DOHH2 (cell line): ENCODE measurements around the gene CMSS1.

Experiments used
- H3F3A ChIP-seq: fragments of 200-600 bp; sonication (generic), shearing (Covaris generic); 2 replicates; pipeline ENCODE4 v1.6.0; 2016; ENCODE audit warnings: antibody characterized with exemption, mild to moderate bottlenecking; ENCODE audit not compliant: control insufficient read depth, insufficient read depth
- H3K27ac ChIP-seq: fragments of 200-600 bp; sonication (generic); 2 replicates; pipeline ENCODE4 v1.5.1; 2014; ENCODE audit warnings: low read depth, mild to moderate bottlenecking, low read length, moderate library complexity
- H3K27me3 ChIP-seq: fragments of 200-600 bp; sonication (generic); 2 replicates; pipeline ENCODE4 v1.6.1; 2014; ENCODE audit warnings: mild to moderate bottlenecking, low read length, mixed read lengths; ENCODE audit not compliant: control insufficient read depth
- H3K36me3 ChIP-seq: fragments of 200-600 bp; sonication (generic); 2 replicates; pipeline ENCODE4 v1.6.1; 2014; ENCODE audit warnings: mild to moderate bottlenecking, low read length, moderate library complexity, mixed read lengths; ENCODE audit not compliant: control insufficient read depth
- H3K4me1 ChIP-seq: fragments of 200-600 bp; sonication (generic); 2 replicates; pipeline ENCODE4 v1.6.1; 2014; ENCODE audit warnings: mild to moderate bottlenecking, low read length, mixed read lengths; ENCODE audit not compliant: control insufficient read depth
- H3K4me2 ChIP-seq: fragments of 200-600 bp; sonication (generic); 2 replicates; pipeline ENCODE4 v1.6.0; 2014; ENCODE audit warnings: mild to moderate bottlenecking, low read length, moderate library complexity
- H3K4me3 ChIP-seq: fragments of 200-600 bp; sonication (generic); 2 replicates; pipeline ENCODE4 v1.5.1; 2014; ENCODE audit warnings: mild to moderate bottlenecking, low read length, mixed read lengths
- H3K79me2 ChIP-seq: fragments of 200-600 bp; sonication (generic); 2 replicates; pipeline ENCODE4 v1.6.1; 2014; ENCODE audit warnings: mild to moderate bottlenecking, low read length, mixed read lengths; ENCODE audit not compliant: control insufficient read depth
- H3K9me2 ChIP-seq: fragments of 200-600 bp; sonication (generic); replicated peaks from 2 replicates; pipeline ENCODE4 v1.6.1; 2014; ENCODE audit warnings: mild to moderate bottlenecking, low read length, mixed read lengths; ENCODE audit not compliant: control insufficient read depth
- H3K9me3 ChIP-seq: fragments of 200-600 bp; sonication (generic); 2 replicates; pipeline ENCODE4 v1.6.1; 2014; ENCODE audit warnings: antibody characterized with exemption, low read length, mixed read lengths; ENCODE audit not compliant: control insufficient read depth, insufficient read depth
- H4K20me1 ChIP-seq: fragments of 200-600 bp; sonication (generic); 2 replicates; pipeline ENCODE4 v1.6.0; 2014; ENCODE audit warnings: low read depth, mild to moderate bottlenecking, antibody characterized with exemption, low read length, moderate library complexity; ENCODE audit not compliant: control insufficient read depth, insufficient read depth
- EZH2phosphoT487 ChIP-seq: fragments of 200-600 bp; sonication (generic); IDR thresholded peaks from 2 replicates; pipeline ENCODE4 v1.6.1; 2017; ENCODE audit warnings: borderline replicate concordance, mild to moderate bottlenecking, antibody characterized with exemption, low read length, moderate library complexity, mixed read lengths
- TF ChIP-seq, protein P1 (sequence below): fragments of 200-600 bp; sonication (generic); IDR thresholded peaks from one replicate; pipeline ENCODE4 v1.5.1; 2014; ENCODE audit warnings: antibody characterized with exemption, mild to moderate bottlenecking, low read depth, low read length; ENCODE audit not compliant: poor library complexity, severe bottlenecking

The CMSS1 gene

DNA sequence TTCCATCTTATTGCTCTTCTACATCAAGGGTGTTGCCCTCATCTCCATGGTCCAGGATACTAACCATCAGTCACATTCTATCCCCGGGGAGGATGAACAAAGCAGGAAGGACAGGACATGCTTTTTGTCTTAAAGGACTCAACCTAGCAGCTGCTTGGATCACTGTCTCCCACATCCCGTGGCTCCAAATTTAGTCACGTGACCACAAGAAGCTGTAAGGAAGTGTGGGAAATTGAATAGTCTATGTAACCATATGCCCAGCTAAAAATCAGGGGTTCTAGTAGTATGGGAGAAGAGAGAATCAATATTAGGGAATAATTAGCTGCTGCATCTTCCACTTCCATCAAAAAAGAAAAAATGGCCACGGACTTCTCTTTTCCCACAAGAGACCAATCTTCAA lies 18.2 kb upstream of the CMSS1 start:
- Histone ChIP-seq H3F3A (no peaks in the 10 kb centered on the region), H3K4me1 (no peaks in the 10 kb centered on the region), H3K79me2 (no peaks in the 10 kb centered on the region), H4K20me1 (no peaks in the 10 kb centered on the region), H3K4me2 (no peak overlapping the region), H3K27ac (no peak overlapping the region), H3K9me2 (no peaks in the 10 kb centered on the region), H3K9me3 (peaks cover 5% of the 10 kb centered on the region; the same call in 1 of the 2 replicates), H3K36me3 (no peaks in the 10 kb centered on the region), H3K4me3 (no peak overlapping the region), H3K27me3 (no peaks in the 10 kb centered on the region)
- TF ChIP-seq EZH2phosphoT487 = no peak
- TF ChIP-seq, protein P1, sequence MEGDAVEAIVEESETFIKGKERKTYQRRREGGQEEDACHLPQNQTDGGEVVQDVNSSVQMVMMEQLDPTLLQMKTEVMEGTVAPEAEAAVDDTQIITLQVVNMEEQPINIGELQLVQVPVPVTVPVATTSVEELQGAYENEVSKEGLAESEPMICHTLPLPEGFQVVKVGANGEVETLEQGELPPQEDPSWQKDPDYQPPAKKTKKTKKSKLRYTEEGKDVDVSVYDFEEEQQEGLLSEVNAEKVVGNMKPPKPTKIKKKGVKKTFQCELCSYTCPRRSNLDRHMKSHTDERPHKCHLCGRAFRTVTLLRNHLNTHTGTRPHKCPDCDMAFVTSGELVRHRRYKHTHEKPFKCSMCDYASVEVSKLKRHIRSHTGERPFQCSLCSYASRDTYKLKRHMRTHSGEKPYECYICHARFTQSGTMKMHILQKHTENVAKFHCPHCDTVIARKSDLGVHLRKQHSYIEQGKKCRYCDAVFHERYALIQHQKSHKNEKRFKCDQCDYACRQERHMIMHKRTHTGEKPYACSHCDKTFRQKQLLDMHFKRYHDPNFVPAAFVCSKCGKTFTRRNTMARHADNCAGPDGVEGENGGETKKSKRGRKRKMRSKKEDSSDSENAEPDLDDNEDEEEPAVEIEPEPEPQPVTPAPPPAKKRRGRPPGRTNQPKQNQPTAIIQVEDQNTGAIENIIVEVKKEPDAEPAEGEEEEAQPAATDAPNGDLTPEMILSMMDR = no peak

DNA sequence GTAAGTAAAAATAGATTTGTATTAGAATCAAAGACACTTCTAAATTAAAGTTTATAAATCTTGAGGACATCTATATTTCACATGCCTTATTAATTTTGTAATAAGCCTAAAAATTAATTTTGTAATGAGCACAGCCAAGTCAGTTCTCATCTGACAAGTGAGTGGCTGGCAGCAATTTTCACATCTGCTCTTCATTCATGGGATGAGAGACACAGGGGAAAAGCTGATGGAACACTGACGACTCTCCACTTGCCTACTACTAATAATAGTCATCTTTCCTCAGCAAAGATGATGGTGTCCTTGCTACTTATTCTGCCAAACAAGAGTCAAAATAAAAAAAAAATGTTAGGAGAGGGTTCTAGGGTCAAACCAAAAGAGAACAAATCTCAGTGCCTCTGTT lies 14.4 kb upstream of the CMSS1 start:
- TF ChIP-seq, protein P1 = no peak
- TF ChIP-seq EZH2phosphoT487 = no peak
- H3K4me2 ChIP-seq = no peak overlapping the region
- H3K36me3 ChIP-seq = peaks cover 3% of the 10 kb centered on the region; the same call in 1 of the 2 replicates

DNA sequence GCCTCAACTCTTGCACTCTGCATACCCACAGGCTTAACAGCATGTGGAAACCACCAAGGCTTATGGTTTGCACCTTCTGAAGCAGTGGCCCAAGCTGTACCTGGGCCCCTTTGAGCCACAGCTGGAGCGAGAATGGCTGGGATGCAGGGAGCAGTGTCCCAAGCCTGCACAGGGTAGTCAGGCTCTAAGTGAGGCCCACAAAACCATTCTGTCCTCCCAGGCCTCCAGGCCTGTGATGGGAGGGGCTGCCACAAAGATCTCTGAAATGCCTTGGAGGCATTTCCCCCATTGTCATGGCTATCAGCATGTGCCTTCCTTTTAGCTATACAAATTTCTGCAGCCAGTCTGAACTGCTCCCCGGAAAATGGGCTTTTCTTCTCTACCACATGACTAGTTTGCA lies 12.5 kb upstream of the CMSS1 start:
- Histone ChIP-seq H3K9me2 (no peaks in the 10 kb centered on the region), H3K4me1 (no peaks in the 10 kb centered on the region), H3K9me3 (peaks cover 25% of the 10 kb centered on the region), H4K20me1 (no peaks in the 10 kb centered on the region), H3K27me3 (no peaks in the 10 kb centered on the region), H3F3A (no peaks in the 10 kb centered on the region), H3K4me3 (no peak overlapping the region), H3K27ac (no peak overlapping the region), H3K4me2 (no peak overlapping the region), H3K79me2 (peaks cover 2% of the 10 kb centered on the region; the same call in 1 of the 2 replicates), H3K36me3 (peaks cover 3% of the 10 kb centered on the region; the same call in 1 of the 2 replicates)
- no peak for TF ChIP-seq EZH2phosphoT487
- TF ChIP-seq, protein P1 = no peak

More for the DNA sequence above, 14.4 kb upstream of the CMSS1 start:
- Histone ChIP-seq H3K9me2 (no peaks in the 10 kb centered on the region), H3K27ac (no peak overlapping the region), H3K79me2 (peaks cover 2% of the 10 kb centered on the region; the same call in 1 of the 2 replicates), H4K20me1 (no peaks in the 10 kb centered on the region), H3K27me3 (no peaks in the 10 kb centered on the region), H3K4me3 (no peak overlapping the region), H3K4me1 (no peaks in the 10 kb centered on the region), H3K9me3 (peaks cover 25% of the 10 kb centered on the region), H3F3A (no peaks in the 10 kb centered on the region)
